Measurements from ENCODE around the gene CD300C.

CD300C gene

DNA sequence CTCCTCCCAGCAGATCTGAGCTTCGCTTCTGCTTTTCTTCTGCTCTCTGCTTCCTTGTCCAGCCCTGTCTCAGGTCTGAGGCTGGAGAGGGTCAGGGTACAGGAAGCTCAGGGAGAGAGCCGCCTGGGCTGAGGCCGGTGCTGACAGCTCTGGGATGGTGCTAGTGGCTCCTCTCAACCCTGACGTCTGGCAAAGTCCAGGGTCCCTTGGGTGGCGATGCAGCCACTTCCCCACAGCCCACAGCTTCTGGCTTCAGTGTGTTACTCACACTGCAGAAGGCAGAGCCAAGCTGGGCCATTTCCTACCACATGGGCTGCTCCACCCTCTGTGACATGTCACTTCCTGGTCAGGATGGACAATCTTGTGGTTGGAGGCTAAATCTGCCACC lies at the start of gene CD300C:
Gene CD300C, minus strand, starts transcription at position 273 of the 388 bp plus-strand sequence. CDS start 333 bp downstream, outside the sequence.
- no peak within 1 kb of the TSS for H3K4me3 ChIP-seq (ENCODE audit: low read depth, low read length)
- TF ChIP-seq, protein P1, sequence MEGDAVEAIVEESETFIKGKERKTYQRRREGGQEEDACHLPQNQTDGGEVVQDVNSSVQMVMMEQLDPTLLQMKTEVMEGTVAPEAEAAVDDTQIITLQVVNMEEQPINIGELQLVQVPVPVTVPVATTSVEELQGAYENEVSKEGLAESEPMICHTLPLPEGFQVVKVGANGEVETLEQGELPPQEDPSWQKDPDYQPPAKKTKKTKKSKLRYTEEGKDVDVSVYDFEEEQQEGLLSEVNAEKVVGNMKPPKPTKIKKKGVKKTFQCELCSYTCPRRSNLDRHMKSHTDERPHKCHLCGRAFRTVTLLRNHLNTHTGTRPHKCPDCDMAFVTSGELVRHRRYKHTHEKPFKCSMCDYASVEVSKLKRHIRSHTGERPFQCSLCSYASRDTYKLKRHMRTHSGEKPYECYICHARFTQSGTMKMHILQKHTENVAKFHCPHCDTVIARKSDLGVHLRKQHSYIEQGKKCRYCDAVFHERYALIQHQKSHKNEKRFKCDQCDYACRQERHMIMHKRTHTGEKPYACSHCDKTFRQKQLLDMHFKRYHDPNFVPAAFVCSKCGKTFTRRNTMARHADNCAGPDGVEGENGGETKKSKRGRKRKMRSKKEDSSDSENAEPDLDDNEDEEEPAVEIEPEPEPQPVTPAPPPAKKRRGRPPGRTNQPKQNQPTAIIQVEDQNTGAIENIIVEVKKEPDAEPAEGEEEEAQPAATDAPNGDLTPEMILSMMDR (IDR thresholded peaks at IDR 0.05; ENCODE audit: control insufficient read depth, extremely low read depth, insufficient read depth): no peak
- no peak for DNase-seq (ENCODE audit: low read depth)

DNA sequence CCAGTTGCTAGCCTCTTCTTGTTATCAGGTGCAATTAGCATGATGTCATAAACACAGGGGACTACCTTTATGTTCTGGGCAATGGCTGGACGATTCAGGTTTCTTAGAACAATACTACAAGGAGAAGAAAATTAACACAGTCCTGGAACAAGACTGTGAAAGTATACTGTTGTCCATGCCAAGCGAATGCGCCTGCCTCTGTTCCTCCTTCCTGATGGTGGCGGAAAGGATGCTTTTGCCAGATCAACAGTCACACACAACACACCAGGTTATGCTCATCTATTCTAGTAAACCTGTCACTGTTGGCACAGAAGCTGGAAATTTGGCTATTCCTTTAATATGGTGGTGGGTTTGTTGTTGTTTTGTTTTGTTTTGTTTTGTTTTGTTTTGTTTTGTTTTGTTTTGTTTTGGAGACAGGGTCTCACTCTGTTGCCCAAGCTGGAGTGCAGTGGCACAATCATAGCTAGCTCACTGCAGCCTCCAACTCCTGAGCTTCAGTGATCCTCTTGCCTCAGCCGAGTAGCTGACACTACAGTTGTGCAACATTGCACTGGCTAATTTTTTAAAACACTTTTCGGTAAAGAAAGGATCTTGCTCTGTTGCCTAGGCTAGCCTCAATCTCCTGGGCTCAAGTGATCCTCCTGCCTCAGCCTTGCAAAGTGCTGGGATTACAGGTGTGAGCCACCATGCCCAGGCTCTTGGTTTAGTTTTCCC lies 49.3 kb upstream of the CD300C start:
- no peak overlapping the region for H3K4me3 ChIP-seq (ENCODE audit: low read depth, low read length)
- no peak for DNase-seq (ENCODE audit: low read depth)
- TF ChIP-seq, protein P1 (IDR thresholded peaks at IDR 0.05; ENCODE audit: control insufficient read depth, extremely low read depth, insufficient read depth): no peak

DNA sequence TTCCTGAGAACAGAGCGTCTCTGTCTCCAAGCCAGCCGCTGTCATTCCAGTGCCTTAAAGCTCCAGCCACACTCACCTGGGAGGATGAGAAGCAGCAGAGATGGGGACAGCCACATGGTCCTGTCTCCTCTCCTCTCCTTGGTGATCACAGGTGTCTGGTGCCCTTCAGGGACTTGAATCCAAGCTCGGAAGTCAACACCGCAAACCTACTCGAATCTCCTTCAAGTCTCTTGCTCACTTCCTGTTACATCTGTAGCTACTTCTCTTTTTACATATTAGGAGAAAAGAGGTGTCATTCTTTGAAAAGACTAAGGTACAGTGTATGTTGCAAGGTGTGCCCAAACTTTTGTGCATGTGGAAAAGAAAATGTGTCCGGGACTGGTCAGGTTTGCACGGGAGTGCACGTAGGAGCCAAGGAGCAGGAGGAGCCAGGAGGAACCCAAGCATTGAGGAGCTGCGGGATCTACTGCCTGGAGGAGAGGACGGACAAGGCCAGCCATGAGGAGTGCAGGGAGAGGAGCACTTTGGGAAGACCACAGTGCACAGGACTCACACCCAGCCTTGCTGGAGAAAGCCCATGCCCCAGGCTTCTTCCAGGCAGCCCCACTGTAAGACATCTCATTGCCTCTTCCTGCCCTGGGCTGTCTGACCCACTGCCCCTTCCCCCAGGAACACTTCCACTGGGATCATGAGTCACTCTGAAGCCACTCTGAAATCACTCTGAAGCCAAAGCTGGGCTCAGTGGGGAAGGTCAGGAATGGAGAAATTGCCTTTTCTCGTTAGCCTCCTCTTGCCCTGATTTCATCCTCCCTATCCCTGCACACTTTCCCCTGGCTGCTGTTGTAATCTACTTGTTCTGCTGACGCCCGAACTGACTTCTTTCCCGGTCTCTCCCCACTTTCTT lies 46.4 kb upstream of the CD300C start, which contains the start of gene CD300LD:
Gene CD300LD, minus strand, starts transcription at position 197 of the 904 bp plus-strand sequence. Its CDS starts 81 bp downstream, at position 116.
- DNase-seq (ENCODE audit: low read depth): no peak
- TF ChIP-seq, protein P1 (IDR thresholded peaks at IDR 0.05; ENCODE audit: control insufficient read depth, extremely low read depth, insufficient read depth): no peak
- no peak within 1 kb of the TSS for H3K4me3 ChIP-seq (ENCODE audit: low read depth, low read length)

DNA sequence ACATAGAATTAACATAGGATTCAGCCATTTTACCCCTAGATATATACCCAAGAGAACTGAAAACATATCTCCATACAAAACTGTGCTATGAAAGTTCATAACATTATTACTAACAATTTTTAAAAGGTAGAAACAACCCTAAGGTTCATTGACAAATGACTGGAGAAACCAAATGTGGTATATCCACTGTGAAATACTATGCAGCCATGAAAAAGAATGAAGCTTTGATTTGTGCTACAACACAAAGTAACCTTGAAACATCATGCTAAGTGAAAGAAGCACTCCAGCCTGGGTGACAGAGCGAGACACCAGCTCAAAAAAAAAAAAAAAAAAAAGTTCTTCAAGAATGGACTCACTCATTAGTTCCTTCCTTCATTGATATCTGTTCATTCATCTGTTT lies 45.6 kb upstream of the CD300C start:
- TF ChIP-seq, protein P1 (IDR thresholded peaks at IDR 0.05; ENCODE audit: control insufficient read depth, extremely low read depth, insufficient read depth): no peak
- no peak for DNase-seq (ENCODE audit: low read depth)

DNA sequence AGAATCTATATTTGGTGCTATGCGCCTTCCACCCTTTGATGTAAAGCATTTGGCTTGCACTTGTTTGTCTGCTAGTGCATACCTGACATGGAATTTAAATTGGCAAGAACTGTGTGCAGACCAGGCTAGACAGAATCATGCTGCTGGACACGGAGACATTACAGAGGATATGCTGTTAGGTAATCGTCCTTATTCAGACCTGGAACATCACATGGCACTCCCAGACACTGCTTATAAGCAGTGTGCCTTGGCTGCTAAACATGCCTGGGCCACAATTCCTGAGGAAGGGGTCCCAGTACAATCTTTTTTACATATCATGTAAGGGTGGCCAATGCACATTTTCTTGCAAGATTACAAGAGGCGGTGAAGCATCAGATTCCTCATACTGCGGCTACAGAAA lies 39.8 kb upstream of the CD300C start:
- H3K4me3 ChIP-seq (ENCODE audit: low read depth, low read length): no peak overlapping the region
- TF ChIP-seq, protein P1 (IDR thresholded peaks at IDR 0.05; ENCODE audit: control insufficient read depth, extremely low read depth, insufficient read depth): no peak
- DNase-seq (ENCODE audit: low read depth): no peak

More for the DNA sequence above, 45.6 kb upstream of the CD300C start:
- H3K4me3 ChIP-seq (ENCODE audit: low read depth, low read length): no peak overlapping the region

DNA sequence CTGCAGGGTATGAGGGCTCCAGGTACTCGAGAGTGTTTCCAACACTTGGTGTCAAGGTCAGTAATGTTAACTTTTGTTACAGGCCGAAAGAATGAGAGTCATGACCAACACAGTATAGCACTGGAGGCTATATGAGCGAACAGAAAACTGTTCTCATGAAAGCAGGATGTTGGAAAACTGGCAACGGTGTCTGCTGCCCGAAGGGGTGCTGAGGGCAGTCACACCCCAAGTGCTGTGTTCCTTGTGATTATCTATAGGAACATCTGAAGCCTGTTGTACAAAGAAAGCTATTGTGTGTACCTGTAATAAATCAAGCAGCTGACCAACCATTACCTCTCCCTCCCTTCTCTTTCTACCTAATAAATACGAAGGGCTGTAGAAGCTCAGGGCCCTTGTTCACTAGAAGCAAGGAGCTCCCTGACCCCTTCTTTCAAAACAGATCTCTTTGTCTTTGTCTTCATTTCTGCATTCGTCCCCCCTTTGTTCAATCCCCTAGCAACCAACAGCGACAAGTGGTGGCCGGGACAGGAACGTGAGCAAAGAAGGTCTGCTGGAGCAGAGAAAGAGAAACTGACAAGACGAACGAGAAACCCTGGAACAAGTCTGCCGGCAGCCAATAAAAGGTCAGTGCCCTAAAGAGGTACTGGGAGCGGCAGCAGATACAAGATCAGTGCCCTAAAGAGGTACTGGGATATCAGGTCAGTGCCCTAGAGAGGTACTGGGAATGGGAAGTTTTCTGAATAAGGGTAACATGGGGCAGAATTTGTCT lies 38.6 kb upstream of the CD300C start:
- no peak overlapping the region for H3K4me3 ChIP-seq (ENCODE audit: low read depth, low read length)
- no peak for DNase-seq (ENCODE audit: low read depth)
- TF ChIP-seq, protein P1 (IDR thresholded peaks at IDR 0.05; ENCODE audit: control insufficient read depth, extremely low read depth, insufficient read depth): no peak

Data from LNCaP clone FGC (cell line).